Amniotic epithelial cell (primary cell): Measurements from ENCODE around the gene SIK2.
"Not testable (repeated sequence)": the region's sequence is repeated elsewhere in the genome, so short reads cannot be mapped to it uniquely, and the experiment has no call there.

ENCODE experiments used
- DNase-seq: peaks from one replicate; pipeline ENCODE4 v3.0.0-alpha.2; 2010; ENCODE audit warnings: low read depth

The SIK2 gene

GRCh38 chr11:111699579-111700156 lies 97.4 kb downstream of the SIK2 start:
- DNase-seq: no peak

DNA sequence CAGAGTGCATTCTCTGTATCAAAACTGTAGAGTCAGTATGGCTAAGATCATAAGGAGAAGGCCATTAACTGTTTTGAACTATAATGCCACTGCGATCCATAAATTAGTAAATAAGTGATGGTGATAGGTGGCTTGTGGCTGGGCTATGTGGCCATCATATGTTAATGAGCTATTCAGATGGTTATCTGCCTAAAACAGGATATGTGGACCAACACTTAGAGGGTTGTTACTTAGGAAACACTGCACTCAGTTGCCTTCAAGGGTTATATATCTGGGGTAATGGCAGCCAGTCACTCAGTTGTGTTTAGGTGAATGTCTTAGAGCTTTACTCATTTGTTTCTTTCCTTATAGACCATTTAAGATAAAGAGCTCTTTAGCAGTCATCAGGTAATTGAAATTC lies 97.9 kb downstream of the SIK2 start:
- DNase-seq: no peak

- no peak for DNase-seq
These were observed 100.4 kb downstream of the SIK2 start for GRCh38 chr11:111702623-111703022.

GRCh38 chr11:111703576-111703975 lies 101.3 kb downstream of the SIK2 start:
- no peak for DNase-seq

DNA sequence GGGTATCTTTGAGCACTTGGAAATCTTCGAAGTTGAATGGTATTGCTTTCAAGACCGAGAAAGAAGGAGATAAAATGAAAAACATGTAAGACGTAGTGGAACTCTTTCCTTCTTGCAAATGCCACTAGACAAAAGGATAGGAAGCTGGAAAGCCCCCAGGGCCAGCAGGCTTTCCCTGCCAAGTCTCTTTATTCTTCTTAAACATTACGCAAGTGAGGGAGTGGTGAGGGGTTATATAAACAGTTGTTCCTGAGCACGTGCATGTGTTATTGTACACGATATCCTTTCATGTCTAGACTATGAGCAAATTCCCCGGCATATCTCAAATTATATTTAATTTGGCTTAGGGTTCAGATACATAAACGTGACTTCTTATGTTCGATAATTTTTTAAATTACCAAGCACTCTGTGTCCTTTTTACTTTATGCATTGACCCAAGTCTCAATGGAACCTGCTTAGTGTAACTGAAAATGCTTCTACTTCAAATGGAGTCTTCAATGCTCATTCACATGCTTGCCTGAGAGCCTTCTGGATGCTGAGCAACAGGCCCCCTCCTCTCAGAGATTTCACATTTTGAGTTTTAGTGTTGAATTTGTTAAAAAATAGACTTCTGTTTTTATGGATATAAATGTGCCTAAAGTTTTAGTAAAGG lies 104.9 kb downstream of the SIK2 start:
- peak; percentile 71 for DNase-seq

DNA sequence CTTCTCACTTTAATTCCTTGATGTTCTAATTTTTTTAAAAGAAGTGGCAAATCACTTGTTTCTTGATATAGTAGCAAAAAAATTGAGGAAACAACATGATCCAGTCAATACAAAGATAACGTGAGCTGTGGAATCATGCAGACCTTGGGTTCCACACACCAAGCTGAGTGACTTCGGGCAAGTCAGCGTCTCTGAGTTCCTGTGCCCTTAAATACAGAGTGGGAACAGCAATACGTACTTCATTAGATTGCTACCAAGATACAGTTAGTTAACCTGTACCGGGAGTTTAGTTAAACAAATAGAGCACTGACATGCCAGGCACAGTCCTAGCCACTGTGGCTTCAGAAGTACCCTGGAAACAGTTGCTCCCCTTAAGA lies 105.4 kb downstream of the SIK2 start:
- DNase-seq: no peak

GRCh38 chr11:111714522-111714921 lies 112.3 kb downstream of the SIK2 start:
- DNase-seq: no peak

- no peak for DNase-seq
These were observed 113.0 kb downstream of the SIK2 start for GRCh38 chr11:111715142-111715816.

DNA sequence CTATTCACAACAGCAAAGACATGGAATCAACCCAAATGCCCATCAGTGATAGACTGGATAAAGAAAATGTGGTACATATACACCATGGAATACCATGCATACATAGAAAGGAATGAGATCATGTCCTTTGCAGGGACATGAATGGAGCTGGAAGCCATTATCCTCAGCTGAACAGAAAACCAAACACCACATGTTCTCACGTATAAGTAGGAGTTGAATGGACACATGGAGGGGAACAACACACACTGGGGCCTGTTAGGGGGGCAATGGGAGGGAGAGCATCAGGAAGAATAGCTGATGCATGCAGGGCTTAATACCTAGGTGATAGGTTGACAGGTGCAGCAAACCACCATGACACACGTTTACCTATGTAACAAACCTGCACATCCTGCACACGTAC lies 115.4 kb downstream of the SIK2 start:
- DNase-seq: not testable (repeated sequence)

- DNase-seq: no peak
These were observed 116.2 kb downstream of the SIK2 start for GRCh38 chr11:111718436-111718835.

DNA sequence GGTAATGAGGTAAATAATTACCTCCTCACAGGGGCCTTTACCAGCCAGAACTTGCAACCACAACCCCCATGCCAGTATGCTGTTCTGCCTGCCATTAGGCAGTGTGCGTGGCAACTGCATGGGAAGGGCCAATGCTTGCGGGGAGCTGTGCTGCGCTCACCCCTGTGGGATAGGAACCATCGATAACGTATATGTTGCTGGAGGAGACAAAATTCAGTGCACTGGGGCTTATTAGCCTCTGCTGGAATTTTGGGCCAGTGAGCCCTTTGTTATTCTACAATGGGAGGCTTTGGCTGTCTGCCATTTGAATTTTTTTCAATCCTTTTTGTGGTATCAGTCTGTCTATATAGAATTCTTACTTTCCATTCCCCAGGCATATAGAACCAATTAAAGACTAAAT lies 116.6 kb downstream of the SIK2 start:
- DNase-seq: no peak

- DNase-seq: peak; percentile 50
These were observed 117.1 kb downstream of the SIK2 start for GRCh38 chr11:111719379-111719778.

DNA sequence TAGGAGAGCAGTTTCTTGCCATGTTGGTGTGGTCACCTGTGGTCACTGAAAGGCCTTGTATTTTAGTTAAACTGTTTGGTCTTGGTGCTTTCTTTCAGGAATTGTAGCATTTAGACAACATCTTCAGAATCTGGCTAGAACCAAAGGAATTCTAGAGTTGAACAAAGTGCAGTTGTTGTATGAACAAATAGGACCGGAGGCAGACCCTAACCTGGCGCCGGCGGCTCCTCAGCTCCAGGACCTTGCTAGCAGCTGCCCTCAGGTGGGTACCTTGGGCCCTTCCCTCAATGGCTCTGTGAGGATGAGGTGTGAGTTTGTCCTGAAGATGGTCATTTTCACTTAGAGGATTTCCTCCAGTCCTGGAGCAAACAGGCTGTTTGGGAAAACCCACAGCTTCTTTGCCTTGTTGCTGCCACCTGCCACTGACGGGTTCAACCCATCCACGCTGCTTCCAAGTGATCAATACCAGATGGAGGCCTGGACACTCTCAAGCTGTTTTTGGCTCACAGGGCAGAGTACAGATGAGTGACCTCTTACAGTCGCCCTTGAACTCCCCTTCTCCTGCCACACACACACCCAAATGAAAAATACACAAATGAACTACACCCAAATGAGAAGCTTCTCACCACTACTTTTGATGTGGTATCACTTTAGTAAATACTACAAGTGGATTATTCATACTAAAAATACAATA lies 118.7 kb downstream of the SIK2 start:
- no peak for DNase-seq

DNA sequence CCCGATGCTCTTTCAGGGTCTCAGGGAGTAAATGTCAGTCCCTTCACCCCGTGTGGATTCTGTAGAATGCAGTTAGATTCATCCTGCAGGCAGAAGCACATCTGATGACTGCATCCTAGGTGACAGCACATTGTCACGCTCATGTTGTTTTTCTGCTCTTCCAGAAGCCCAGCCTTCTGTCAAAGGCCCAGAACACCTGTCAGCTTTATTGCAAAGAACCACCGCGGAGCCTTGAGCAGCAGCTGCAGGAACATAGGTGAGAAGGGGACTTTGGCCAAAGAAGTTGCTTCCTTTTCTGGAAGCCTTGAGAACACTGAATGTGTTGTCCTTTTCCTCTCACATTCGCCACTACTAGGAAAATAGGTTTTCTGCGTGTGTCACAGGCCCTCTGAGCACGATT lies 120.3 kb downstream of the SIK2 start:
- no peak for DNase-seq

DNA sequence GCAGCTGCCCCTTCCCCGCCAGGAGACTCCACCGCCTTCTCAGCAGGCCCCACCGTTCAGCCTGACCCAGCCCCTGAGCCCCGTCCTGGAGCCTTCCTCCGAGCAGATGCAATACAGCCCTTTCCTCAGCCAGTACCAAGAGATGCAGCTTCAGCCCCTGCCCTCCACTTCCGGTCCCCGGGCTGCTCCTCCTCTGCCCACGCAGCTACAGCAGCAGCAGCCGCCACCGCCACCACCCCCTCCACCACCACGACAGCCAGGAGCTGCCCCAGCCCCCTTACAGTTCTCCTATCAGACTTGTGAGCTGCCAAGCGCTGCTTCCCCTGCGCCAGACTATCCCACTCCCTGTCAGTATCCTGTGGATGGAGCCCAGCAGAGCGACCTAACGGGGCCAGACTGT lies 121.3 kb downstream of the SIK2 start:
- DNase-seq: no peak

- no peak for DNase-seq
These were observed 122.4 kb downstream of the SIK2 start for GRCh38 chr11:111724615-111725129.

GRCh38 chr11:111725621-111726020 lies 123.4 kb downstream of the SIK2 start:
- DNase-seq: no peak

DNA sequence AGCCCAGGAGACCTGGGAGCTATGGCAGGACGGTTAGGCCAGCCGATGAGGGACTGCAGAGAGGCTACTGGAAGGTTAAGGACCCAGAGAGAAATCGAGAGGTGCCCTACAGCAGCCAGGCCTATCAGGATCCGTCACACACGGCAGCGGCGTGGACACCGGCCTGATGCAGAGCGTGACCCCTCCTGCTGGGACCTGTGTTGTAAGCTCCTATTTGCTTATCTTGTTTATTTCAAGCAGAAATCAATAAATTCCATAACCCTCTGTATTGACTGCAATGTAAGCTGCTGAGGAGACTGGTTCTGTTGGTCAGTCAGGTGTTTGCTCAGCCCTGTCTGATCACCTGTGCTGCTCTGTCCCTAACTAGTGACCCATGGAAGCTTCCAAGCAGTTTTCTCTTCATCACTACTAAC lies 124.1 kb downstream of the SIK2 start:
- DNase-seq: no peak

DNA sequence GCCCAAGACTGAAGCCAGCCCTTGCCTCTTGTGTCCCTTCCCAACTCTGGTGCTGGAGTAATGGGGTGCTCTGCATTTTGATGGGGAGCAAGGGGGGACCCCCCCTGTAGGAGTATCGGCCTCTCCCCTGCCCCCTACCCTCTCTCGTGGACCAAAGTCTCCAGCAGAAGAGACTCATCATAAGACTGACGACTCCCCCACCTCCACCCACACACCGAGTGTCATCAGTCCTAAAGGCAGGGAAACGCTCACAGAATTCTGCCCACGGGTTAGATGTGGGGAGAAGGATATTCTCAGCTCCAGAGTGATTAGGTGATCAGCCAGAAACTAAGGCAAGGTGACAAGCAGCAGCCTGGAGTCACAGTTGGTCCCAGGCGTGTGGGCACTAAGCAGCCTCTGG lies 125.2 kb downstream of the SIK2 start:
- no peak for DNase-seq

- no peak for DNase-seq
These were observed 127.0 kb downstream of the SIK2 start for GRCh38 chr11:111729071-111729830.

DNA sequence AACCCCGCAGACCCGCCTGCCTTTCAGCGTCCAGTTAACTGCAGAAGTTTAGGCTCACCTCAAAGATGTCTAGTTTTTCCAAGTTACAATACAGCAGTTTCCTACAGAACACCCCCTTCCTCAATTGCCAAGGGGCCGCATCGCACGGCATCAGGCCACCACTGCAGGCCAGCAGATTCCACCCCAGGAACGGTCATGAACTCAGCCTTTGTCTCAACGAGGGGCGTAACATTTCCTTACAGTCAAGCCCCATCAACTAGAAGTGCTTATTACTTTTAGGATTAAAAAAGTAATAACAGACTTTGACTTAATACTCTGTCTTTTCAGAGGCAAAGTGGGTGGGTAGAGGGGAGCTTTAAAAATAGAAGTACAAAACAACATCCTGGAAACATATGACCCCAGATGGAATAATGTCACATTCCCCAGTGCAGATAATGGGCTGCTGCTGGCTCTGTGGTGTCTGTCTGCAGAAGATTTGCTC lies 127.6 kb downstream of the SIK2 start:
- DNase-seq: no peak
